Glutamatergic neuron (in vitro differentiated cells): ENCODE data around the gene MUC13. TPM values are rescaled to one million over a fixed set of nuclear protein-coding genes. Genes with fewer than 3 reads are reported as not detected.

Source experiments
- DNase-seq: peaks from one replicate; pipeline ENCODE4 v3.0.0; 2022
- H3K27ac Mint-ChIP-seq: one replicate; pipeline ENCODE4 v1.8.0; 2020; ENCODE audit warnings: mild to moderate bottlenecking, mixed read lengths, inconsistent platforms; ENCODE audit not compliant: unreplicated experiment
- H3K27me3 Mint-ChIP-seq: one replicate; pipeline ENCODE4 v1.8.0; 2020; ENCODE audit warnings: mild to moderate bottlenecking, moderate library complexity, mixed read lengths, inconsistent platforms; ENCODE audit not compliant: unreplicated experiment
- H3K36me3 Mint-ChIP-seq: one replicate; pipeline ENCODE4 v1.8.0; 2020; ENCODE audit warnings: mild to moderate bottlenecking, mixed read lengths, inconsistent platforms; ENCODE audit not compliant: unreplicated experiment
- H3K4me1 Mint-ChIP-seq: one replicate; pipeline ENCODE4 v1.8.0; 2020; ENCODE audit warnings: mild to moderate bottlenecking, low read depth, mixed read lengths, inconsistent platforms; ENCODE audit not compliant: unreplicated experiment
- H3K4me3 Mint-ChIP-seq: one replicate; pipeline ENCODE4 v1.8.0; 2020; ENCODE audit warnings: mild to moderate bottlenecking, mixed read lengths, inconsistent platforms; ENCODE audit not compliant: unreplicated experiment
- H3K9me3 Mint-ChIP-seq: one replicate; pipeline ENCODE4 v1.8.0; 2020; ENCODE audit warnings: mild to moderate bottlenecking, moderate library complexity, mixed read lengths, inconsistent platforms; ENCODE audit not compliant: unreplicated experiment
- CTCF ChIP-seq: fragments of 200-600 bp; sonication (generic); IDR thresholded peaks from one replicate; pipeline ENCODE4 v1.5.0; 2021; ENCODE audit not compliant: partially characterized antibody, unreplicated experiment
- total RNA-seq: library from RNA; stranded (reverse); fragmentation: NEBNext Ultra II Directional; extraction: Animal tissue kit (Norgen Biotek cat#: 25700); gene quantifications from one replicate; pipeline ENCODE4 v1.2.1, GENCODE V29; 2021; ENCODE audit not compliant: unreplicated experiment

The MUC13 gene
- total RNA-seq, 1 donor from 2014 or later = not detected

GRCh38 chr3:124893526-124893925 is 41.0 kb downstream of the MUC13 start:
- peaks cover 2% of the 10 kb centered on the region for H3K9me3 Mint-ChIP-seq
- H3K36me3 Mint-ChIP-seq = no peaks in the 10 kb centered on the region
- no peaks in the 10 kb centered on the region for H3K4me1 Mint-ChIP-seq
- H3K27ac Mint-ChIP-seq = no peak overlapping the region
- H3K27me3 Mint-ChIP-seq = no peaks in the 10 kb centered on the region
- DNase-seq = no peak
- no peak overlapping the region for H3K4me3 Mint-ChIP-seq
- no peak for TF ChIP-seq CTCF

GRCh38 chr3:124890573-124891190 is 43.9 kb downstream of the MUC13 start:
- H3K27me3 Mint-ChIP-seq = peaks cover 3% of the 10 kb centered on the region
- no peak overlapping the region for H3K4me3 Mint-ChIP-seq
- no peak overlapping the region for H3K27ac Mint-ChIP-seq
- H3K9me3 Mint-ChIP-seq = peaks cover 2% of the 10 kb centered on the region
- TF ChIP-seq CTCF = no peak
- H3K36me3 Mint-ChIP-seq = no peaks in the 10 kb centered on the region
- DNase-seq = no peak
- H3K4me1 Mint-ChIP-seq = peaks cover 3% of the 10 kb centered on the region

GRCh38 chr3:124888482-124889441 is 45.8 kb downstream of the MUC13 start:
- no peaks in the 10 kb centered on the region for H3K36me3 Mint-ChIP-seq
- H3K9me3 Mint-ChIP-seq = peaks cover 2% of the 10 kb centered on the region
- peaks cover 6% of the 10 kb centered on the region for H3K4me1 Mint-ChIP-seq
- TF ChIP-seq CTCF = no peak
- peak overlapping the region; percentile 71 for H3K4me3 Mint-ChIP-seq
- no peak overlapping the region for H3K27ac Mint-ChIP-seq
- DNase-seq = no peak
- peaks cover 3% of the 10 kb centered on the region for H3K27me3 Mint-ChIP-seq

- Mint-ChIP-seq H3K27me3 (peaks cover 5% of the 10 kb centered on the region), H3K9me3 (peaks cover 2% of the 10 kb centered on the region), H3K4me1 (peaks cover 6% of the 10 kb centered on the region), H3K36me3 (no peaks in the 10 kb centered on the region), H3K27ac (no peak overlapping the region), H3K4me3 (peak overlapping the region; percentile 71)
- TF ChIP-seq CTCF = no peak
- no peak for DNase-seq
These were observed 46.6 kb downstream of the MUC13 start for GRCh38 chr3:124887932-124888298.
